ENCODE measurements around the gene PDXDC1. TPM values are rescaled to one million over a fixed set of nuclear protein-coding genes. Genes with fewer than 3 reads are reported as not detected.
A peak's percentile ranks its signal among the peaks of the same experiment; 100 is the strongest.
"Not testable (repeated sequence)": the region's sequence is repeated elsewhere in the genome, so short reads cannot be mapped to it uniquely, and the experiment has no call there.

Gene PDXDC1
- total and polyA plus RNA-seq, 5 donors from 2014 or later: 27.4 to 91.2 (median 29.7) TPM

- peak in 1 of 3 donors; percentile 22 for DNase-seq
Observed at GRCh38 chr16:15071916-15072769, 97.3 kb downstream of the PDXDC1 start.

GRCh38 chr16:15073101-15073500, 98.3 kb downstream of the PDXDC1 start:
- Histone ChIP-seq H3K27ac (ENCODE audit: insufficient read depth, low read length, poor library complexity, severe bottlenecking) (no peak overlapping the region), H3K27me3 (ENCODE audit: control insufficient read depth, insufficient read depth, low read length) (no peaks in the 10 kb centered on the region), H3K4me1 (ENCODE audit: control insufficient read depth, insufficient read depth, low read length, poor library complexity, severe bottlenecking) (no peaks in the 10 kb centered on the region), H3K4me3 (ENCODE audit: low read depth, low read length) (no peak overlapping the region), H3K36me3 (ENCODE audit: control insufficient read depth, insufficient read depth, low read length) (peaks cover 52% of the 10 kb centered on the region), H3K9me3 (ENCODE audit: control insufficient read depth in 2 of 2, low read length in 2 of 2) (no peaks in the 10 kb centered on the region)
- H3K4me3 Mint-ChIP-seq: no peak overlapping the region
- no peak overlapping the region for H3K27ac Mint-ChIP-seq
- DNase-seq (no peak), ATAC-seq (ENCODE audit: low read depth in 2 of 2) (no peak)
- H3K27me3 Mint-ChIP-seq: no peaks in the 10 kb centered on the region
- peaks cover 44% of the 10 kb centered on the region for H3K36me3 Mint-ChIP-seq
- no peaks in the 10 kb centered on the region for H3K9me3 Mint-ChIP-seq
- peaks cover 0 to 19% (median 5%) of the 10 kb centered on the region in 4 donors for H3K4me1 Mint-ChIP-seq

More at GRCh38 chr16:15071916-15072769, 97.3 kb downstream of the PDXDC1 start:
- not testable (repeated sequence) for H3K4me3 ChIP-seq (ENCODE audit: low read depth, low read length); H3K4me3 Mint-ChIP-seq; H3K27me3 Mint-ChIP-seq; H3K4me1 ChIP-seq (ENCODE audit: control insufficient read depth, insufficient read depth, low read length, poor library complexity, severe bottlenecking); H3K9me3 ChIP-seq (ENCODE audit: control insufficient read depth in 2 of 2, low read length in 2 of 2); H3K27ac ChIP-seq (ENCODE audit: insufficient read depth, low read length, poor library complexity, severe bottlenecking); H3K27me3 ChIP-seq (ENCODE audit: control insufficient read depth, insufficient read depth, low read length); H3K9me3 Mint-ChIP-seq
- peaks cover 49% of the 10 kb centered on the region for H3K36me3 ChIP-seq (ENCODE audit: control insufficient read depth, insufficient read depth, low read length)
- H3K36me3 Mint-ChIP-seq: peaks cover 37% of the 10 kb centered on the region
- peak overlapping the region in 2 of 3 donors; percentile 50 to 76 for H3K27ac Mint-ChIP-seq
- peak in 1 of 2 donors; percentile 71 for ATAC-seq (ENCODE audit: low read depth in 2 of 2)
- H3K4me1 Mint-ChIP-seq: peaks cover 0 to 19% (median 5%) of the 10 kb centered on the region in 4 donors

- ATAC-seq (ENCODE audit: low read depth in 2 of 2); H3K4me3 Mint-ChIP-seq; H3K4me1 ChIP-seq (ENCODE audit: control insufficient read depth, insufficient read depth, low read length, poor library complexity, severe bottlenecking); H3K4me3 ChIP-seq (ENCODE audit: low read depth, low read length); H3K27me3 ChIP-seq (ENCODE audit: control insufficient read depth, insufficient read depth, low read length); H3K9me3 ChIP-seq (ENCODE audit: control insufficient read depth in 2 of 2, low read length in 2 of 2); H3K9me3 Mint-ChIP-seq; H3K27me3 Mint-ChIP-seq; H3K27ac ChIP-seq (ENCODE audit: insufficient read depth, low read length, poor library complexity, severe bottlenecking): not testable (repeated sequence)
- H3K36me3 Mint-ChIP-seq: peaks cover 43% of the 10 kb centered on the region
- H3K4me1 Mint-ChIP-seq: peaks cover 0 to 16% (median 5%) of the 10 kb centered on the region in 4 donors
- H3K36me3 ChIP-seq (ENCODE audit: control insufficient read depth, insufficient read depth, low read length): peaks cover 47% of the 10 kb centered on the region
- H3K27ac Mint-ChIP-seq: peak overlapping the region in 2 of 3 donors; percentile 46 to 60
- DNase-seq: peak in 1 of 3 donors; percentile 28
Observed at GRCh38 chr16:15076161-15076560, 101.3 kb downstream of the PDXDC1 start.

DNA sequence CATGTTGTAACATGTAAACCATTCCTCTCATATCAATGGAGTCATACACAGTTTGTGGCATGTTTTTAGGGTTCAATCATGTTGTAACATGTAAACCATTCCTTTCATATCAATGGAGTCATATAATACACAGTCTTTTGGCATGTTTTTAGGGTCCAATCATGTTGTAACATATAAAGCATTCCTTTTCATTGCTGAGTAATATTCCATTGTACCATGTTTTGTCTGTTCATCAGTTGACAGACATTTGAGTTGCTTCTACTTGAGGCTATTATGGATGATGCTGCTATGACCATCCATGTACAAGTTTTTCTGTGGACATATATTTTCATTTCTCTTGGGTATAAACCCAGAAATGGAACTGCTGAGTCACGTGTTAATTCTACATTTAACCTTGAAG, 106.1 kb downstream of the PDXDC1 start:
- not testable (repeated sequence) for H3K4me1 Mint-ChIP-seq; H3K27me3 ChIP-seq (ENCODE audit: control insufficient read depth, insufficient read depth, low read length); ATAC-seq (ENCODE audit: low read depth in 2 of 2); H3K4me3 Mint-ChIP-seq; H3K27me3 Mint-ChIP-seq; H3K4me3 ChIP-seq (ENCODE audit: low read depth, low read length); H3K27ac Mint-ChIP-seq; H3K27ac ChIP-seq (ENCODE audit: insufficient read depth, low read length, poor library complexity, severe bottlenecking); DNase-seq; H3K9me3 Mint-ChIP-seq; H3K4me1 ChIP-seq (ENCODE audit: control insufficient read depth, insufficient read depth, low read length, poor library complexity, severe bottlenecking); H3K9me3 ChIP-seq (ENCODE audit: control insufficient read depth in 2 of 2, low read length in 2 of 2)
- H3K36me3 ChIP-seq (ENCODE audit: control insufficient read depth, insufficient read depth, low read length): peaks cover 36% of the 10 kb centered on the region
- H3K36me3 Mint-ChIP-seq: peaks cover 22% of the 10 kb centered on the region

DNA sequence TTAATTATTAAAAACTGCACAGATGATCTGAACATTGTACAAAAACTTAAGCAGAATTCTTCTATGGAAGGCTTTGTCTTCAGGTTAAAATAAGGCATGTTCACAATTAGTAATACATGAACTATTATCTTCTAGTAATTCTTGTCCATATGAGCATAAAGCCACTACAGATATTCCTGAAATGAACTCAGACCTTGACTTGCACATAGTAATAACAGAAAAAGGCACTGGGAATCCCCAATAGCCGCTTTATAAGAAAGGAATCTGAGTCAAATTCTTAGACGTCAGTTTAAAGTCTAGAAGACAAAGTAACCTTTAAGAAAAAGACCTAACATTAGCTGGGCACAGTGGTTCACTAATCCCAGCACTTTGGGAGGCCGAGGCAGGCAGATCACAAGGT, 108.0 kb downstream of the PDXDC1 start:
- not testable (repeated sequence) for H3K9me3 Mint-ChIP-seq; DNase-seq; H3K27ac Mint-ChIP-seq; H3K27me3 ChIP-seq (ENCODE audit: control insufficient read depth, insufficient read depth, low read length); H3K4me1 ChIP-seq (ENCODE audit: control insufficient read depth, insufficient read depth, low read length, poor library complexity, severe bottlenecking); H3K4me3 Mint-ChIP-seq; H3K27ac ChIP-seq (ENCODE audit: insufficient read depth, low read length, poor library complexity, severe bottlenecking); H3K27me3 Mint-ChIP-seq; H3K4me3 ChIP-seq (ENCODE audit: low read depth, low read length); H3K4me1 Mint-ChIP-seq; H3K9me3 ChIP-seq (ENCODE audit: control insufficient read depth in 2 of 2, low read length in 2 of 2); ATAC-seq (ENCODE audit: low read depth in 2 of 2)
- H3K36me3 Mint-ChIP-seq: peaks cover 17% of the 10 kb centered on the region
- H3K36me3 ChIP-seq (ENCODE audit: control insufficient read depth, insufficient read depth, low read length): peaks cover 40% of the 10 kb centered on the region

DNA sequence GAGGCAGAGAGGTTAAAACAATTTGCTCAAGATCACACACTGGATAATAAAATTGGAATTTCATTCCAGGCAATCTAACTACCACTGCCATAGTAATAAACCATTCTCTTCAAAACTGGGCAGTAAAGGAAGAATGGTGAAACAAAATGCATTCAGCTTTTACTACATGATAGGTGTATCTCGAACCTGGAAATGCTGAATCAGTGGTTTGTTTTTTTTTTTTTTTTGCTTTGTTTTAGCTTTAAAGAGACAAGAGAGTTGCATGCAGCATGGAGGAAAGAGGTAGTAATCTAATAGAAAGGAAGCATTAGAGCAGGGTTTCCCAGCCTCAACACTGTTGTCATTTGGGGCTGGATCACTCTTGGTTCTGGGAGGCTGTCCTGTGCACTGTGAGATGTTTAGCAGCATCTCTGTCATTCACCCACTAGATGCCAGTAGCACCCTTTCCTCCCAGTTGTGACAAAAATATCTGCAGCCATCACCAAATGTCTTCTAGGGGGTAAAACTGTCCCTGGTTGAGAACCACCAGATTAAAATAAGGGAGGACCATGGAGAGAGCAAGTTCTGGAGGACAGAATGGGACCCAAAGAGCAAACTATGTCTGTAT, 115.9 kb downstream of the PDXDC1 start:
- H3K9me3 ChIP-seq (ENCODE audit: control insufficient read depth in 2 of 2, low read length in 2 of 2); H3K27me3 Mint-ChIP-seq; H3K4me3 ChIP-seq (ENCODE audit: low read depth, low read length); DNase-seq; H3K27ac Mint-ChIP-seq; ATAC-seq (ENCODE audit: low read depth in 2 of 2); H3K9me3 Mint-ChIP-seq; H3K27ac ChIP-seq (ENCODE audit: insufficient read depth, low read length, poor library complexity, severe bottlenecking); H3K27me3 ChIP-seq (ENCODE audit: control insufficient read depth, insufficient read depth, low read length): not testable (repeated sequence)
- peak overlapping the region in 2 of 4 donors; percentile 61 to 83 for H3K4me3 Mint-ChIP-seq
- H3K4me1 Mint-ChIP-seq: peaks cover 14 to 51% (median 19%) of the 10 kb centered on the region in 4 donors
- H3K36me3 Mint-ChIP-seq: peaks cover 14% of the 10 kb centered on the region
- Histone ChIP-seq H3K4me1 (ENCODE audit: control insufficient read depth, insufficient read depth, low read length, poor library complexity, severe bottlenecking) (peaks cover 14% of the 10 kb centered on the region), H3K36me3 (ENCODE audit: control insufficient read depth, insufficient read depth, low read length) (peaks cover 15% of the 10 kb centered on the region)

DNA sequence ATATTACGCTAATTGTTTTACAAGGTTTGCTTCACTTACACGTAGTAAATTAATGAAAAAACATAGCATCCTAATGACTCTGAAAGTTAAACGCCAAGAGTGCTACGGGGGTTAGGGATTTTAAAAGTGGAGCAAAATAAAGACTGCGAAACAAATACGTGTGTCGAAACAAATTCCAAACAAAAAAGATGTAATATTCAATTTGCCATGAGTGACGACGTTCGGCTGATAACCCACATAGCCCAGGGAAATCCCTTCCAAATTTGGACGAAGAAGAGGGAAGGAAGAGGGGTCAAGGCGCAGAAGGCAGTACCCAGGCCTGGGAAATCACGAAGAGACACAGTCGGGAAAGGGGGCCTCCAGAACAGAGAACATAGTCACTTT, 118.7 kb downstream of the PDXDC1 start:
- peaks cover 14 to 40% (median 19%) of the 10 kb centered on the region in 4 donors for H3K4me1 Mint-ChIP-seq
- H3K27ac ChIP-seq (ENCODE audit: insufficient read depth, low read length, poor library complexity, severe bottlenecking): peak overlapping the region; percentile 68
- H3K36me3 Mint-ChIP-seq: not testable (repeated sequence)

More for the DNA sequence above, 118.7 kb downstream of the PDXDC1 start:
- H3K9me3 ChIP-seq (ENCODE audit: control insufficient read depth in 2 of 2, low read length in 2 of 2); H3K27me3 Mint-ChIP-seq; H3K9me3 Mint-ChIP-seq; DNase-seq; H3K27me3 ChIP-seq (ENCODE audit: control insufficient read depth, insufficient read depth, low read length); ATAC-seq (ENCODE audit: low read depth in 2 of 2); H3K36me3 ChIP-seq (ENCODE audit: control insufficient read depth, insufficient read depth, low read length): not testable (repeated sequence)
- Histone ChIP-seq H3K4me3 (ENCODE audit: low read depth, low read length) (peak overlapping the region; percentile 90), H3K4me1 (ENCODE audit: control insufficient read depth, insufficient read depth, low read length, poor library complexity, severe bottlenecking) (peaks cover 14% of the 10 kb centered on the region)
- Mint-ChIP-seq H3K4me3 (peak overlapping the region; percentile 97 to 98 (median 97)), H3K27ac (peak overlapping the region; percentile 97 to 99 (median 98))
